Measurements from ENCODE around the gene ETV4. TPM values are rescaled to one million over a fixed set of nuclear protein-coding genes. Genes with fewer than 3 reads are reported as not detected.
A peak's percentile ranks its signal among the peaks of the same experiment; 100 is the strongest.

Gene ETV4
- total and polyA plus RNA-seq, 2 of the 13 experiments (the other 11 are each of a cell fraction or from before 2014, with no cell fraction given): 128 to 330 TPM

GRCh38 chr17:43584666-43585102 lies 38.5 kb upstream of the ETV4 start (continued):
- TF ChIP-seq, protein P1, sequence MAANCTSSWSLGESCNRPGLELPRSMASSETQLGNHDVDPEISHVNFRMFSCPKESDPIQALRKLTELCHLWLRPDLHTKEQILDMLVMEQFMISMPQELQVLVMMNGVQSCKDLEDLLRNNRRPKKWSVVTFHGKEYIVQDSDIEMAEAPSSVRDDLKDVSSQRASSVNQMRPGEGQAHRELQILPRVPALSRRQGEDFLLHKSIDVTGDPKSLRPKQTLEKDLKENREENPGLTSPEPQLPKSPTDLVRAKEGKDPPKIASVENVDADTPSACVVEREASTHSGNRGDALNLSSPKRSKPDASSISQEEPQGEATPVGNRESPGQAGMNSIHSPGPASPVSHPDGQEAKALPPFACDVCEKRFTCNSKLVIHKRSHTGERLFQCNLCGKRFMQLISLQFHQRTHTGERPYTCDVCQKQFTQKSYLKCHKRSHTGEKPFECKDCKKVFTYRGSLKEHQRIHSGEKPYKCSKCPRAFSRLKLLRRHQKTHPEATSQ (CRISPR knock-in tag; IDR thresholded peaks at IDR 0.05; ENCODE audit: borderline replicate concordance): peak; percentile 88; the same call in 1 of the 2 replicates
- TF ChIP-seq ZNF335 (CRISPR knock-in tag; IDR thresholded peaks at IDR 0.05) (no peak), ZSCAN31 (CRISPR knock-in tag; IDR thresholded peaks at IDR 0.05; ENCODE audit: low read depth) (no peak), ZNF556 (CRISPR knock-in tag; IDR thresholded peaks at IDR 0.05; ENCODE audit: borderline replicate concordance) (no peak), ZBED4 (CRISPR knock-in tag; IDR thresholded peaks at IDR 0.05; ENCODE audit: borderline replicate concordance) (peak; percentile 37; the same call in 1 of the 2 replicates), MXI1 (IDR thresholded peaks at IDR 0.05; ENCODE audit: borderline replicate concordance, low read depth, low read length) (no peak), ZNF558 (CRISPR knock-in tag; IDR thresholded peaks at IDR 0.05; ENCODE audit: borderline replicate concordance) (no peak), NFYB (CRISPR knock-in tag; IDR thresholded peaks at IDR 0.05) (0 out of 2 replicates have a peak, but pooled peaks have one; percentile 13), ZNF788 (CRISPR knock-in tag; IDR thresholded peaks at IDR 0.05; ENCODE audit: borderline replicate concordance) (peak; percentile 65; the same call in 1 of the 2 replicates), NR2F6 (IDR thresholded peaks at IDR 0.05) (peak; percentile 70), NR2F6 (CRISPR knock-in tag; IDR thresholded peaks at IDR 0.05) (peak; percentile 88), NFIC (IDR thresholded peaks at IDR 0.05; ENCODE audit: low read length) (peak; percentile 84), RARA (CRISPR knock-in tag; IDR thresholded peaks at IDR 0.05) (peak; percentile 53; the same call in 1 of the 2 replicates), FOXJ3 (CRISPR knock-in tag; IDR thresholded peaks at IDR 0.05; ENCODE audit: borderline replicate concordance) (peak; percentile 71; the same call in 1 of the 2 replicates), CEBPG (CRISPR knock-in tag; IDR thresholded peaks at IDR 0.05) (peak; percentile 88), IKZF1 (IDR thresholded peaks at IDR 0.05) (no peak), SOX5 (CRISPR knock-in tag; IDR thresholded peaks at IDR 0.05; ENCODE audit: borderline replicate concordance) (peak; percentile 94), POLR2G (IDR thresholded peaks at IDR 0.05; ENCODE audit: low read depth, low read length) (no peak), AGO2 (optimal IDR thresholded peaks at IDR 0.05; ENCODE audit: low read depth, low read length) (no peak), ZNF276 (CRISPR knock-in tag; IDR thresholded peaks at IDR 0.05; ENCODE audit: low read depth) (no peak)
- TF ChIP-seq, protein P2, sequence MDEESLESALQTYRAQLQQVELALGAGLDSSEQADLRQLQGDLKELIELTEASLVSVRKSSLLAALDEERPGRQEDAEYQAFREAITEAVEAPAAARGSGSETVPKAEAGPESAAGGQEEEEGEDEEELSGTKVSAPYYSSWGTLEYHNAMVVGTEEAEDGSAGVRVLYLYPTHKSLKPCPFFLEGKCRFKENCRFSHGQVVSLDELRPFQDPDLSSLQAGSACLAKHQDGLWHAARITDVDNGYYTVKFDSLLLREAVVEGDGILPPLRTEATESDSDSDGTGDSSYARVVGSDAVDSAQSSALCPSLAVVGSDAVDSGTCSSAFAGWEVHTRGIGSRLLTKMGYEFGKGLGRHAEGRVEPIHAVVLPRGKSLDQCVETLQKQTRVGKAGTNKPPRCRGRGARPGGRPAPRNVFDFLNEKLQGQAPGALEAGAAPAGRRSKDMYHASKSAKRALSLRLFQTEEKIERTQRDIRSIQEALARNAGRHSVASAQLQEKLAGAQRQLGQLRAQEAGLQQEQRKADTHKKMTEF (CRISPR knock-in tag; IDR thresholded peaks at IDR 0.05): peak; percentile 88
